GM12891 (cell line): ENCODE data around the gene RBM43.

Experiments used
- DNase-seq: peaks from one replicate; pipeline ENCODE4 v3.0.0; 2011; ENCODE audit warnings: low spot score; ENCODE audit not compliant: insufficient read length
- FAIRE-seq: peaks from 2 replicates; lab custom pipeline; 2011; peaks lifted over from hg19 to GRCh38; lab: Jason Lieb, UNC
- PAX5 ChIP-seq: IDR thresholded peaks from 2 replicates; pipeline ENCODE4 v1.6.1; 2011; ENCODE audit warnings: low read length, moderate library complexity, mild to moderate bottlenecking; ENCODE audit not compliant: insufficient read depth, severe bottlenecking
- POLR2A ChIP-seq: IDR thresholded peaks from 2 replicates; pipeline ENCODE4 v1.6.1; 2011; ENCODE audit warnings: low read depth, low read length, control low read depth
- POLR2AphosphoS5 ChIP-seq: IDR thresholded peaks from 2 replicates; pipeline ENCODE4 v1.6.1; 2011; ENCODE audit warnings: low read depth, low read length, control low read depth
- POU2F2 ChIP-seq: IDR thresholded peaks from 2 replicates; pipeline ENCODE4 v1.6.1; 2011; ENCODE audit warnings: low read depth, mild to moderate bottlenecking, control low read depth, low read length, moderate library complexity
- SPI1 ChIP-seq: IDR thresholded peaks from 2 replicates; pipeline ENCODE4 v1.6.1; 2011; ENCODE audit warnings: low read depth, low read length, control low read depth
- TAF1 ChIP-seq: IDR thresholded peaks from 2 replicates; pipeline ENCODE4 v1.6.1; 2011; ENCODE audit warnings: low read depth, low read length, control low read depth

RBM43 gene

GRCh38 chr2:151230627-151231140 lies 31.0 kb downstream of the RBM43 start:
- TF ChIP-seq POLR2A (no peak), SPI1 (no peak), POU2F2 (no peak), TAF1 (no peak), POLR2AphosphoS5 (no peak), PAX5 (no peak)
- DNase-seq (no peak), FAIRE-seq (no peak)

DNA sequence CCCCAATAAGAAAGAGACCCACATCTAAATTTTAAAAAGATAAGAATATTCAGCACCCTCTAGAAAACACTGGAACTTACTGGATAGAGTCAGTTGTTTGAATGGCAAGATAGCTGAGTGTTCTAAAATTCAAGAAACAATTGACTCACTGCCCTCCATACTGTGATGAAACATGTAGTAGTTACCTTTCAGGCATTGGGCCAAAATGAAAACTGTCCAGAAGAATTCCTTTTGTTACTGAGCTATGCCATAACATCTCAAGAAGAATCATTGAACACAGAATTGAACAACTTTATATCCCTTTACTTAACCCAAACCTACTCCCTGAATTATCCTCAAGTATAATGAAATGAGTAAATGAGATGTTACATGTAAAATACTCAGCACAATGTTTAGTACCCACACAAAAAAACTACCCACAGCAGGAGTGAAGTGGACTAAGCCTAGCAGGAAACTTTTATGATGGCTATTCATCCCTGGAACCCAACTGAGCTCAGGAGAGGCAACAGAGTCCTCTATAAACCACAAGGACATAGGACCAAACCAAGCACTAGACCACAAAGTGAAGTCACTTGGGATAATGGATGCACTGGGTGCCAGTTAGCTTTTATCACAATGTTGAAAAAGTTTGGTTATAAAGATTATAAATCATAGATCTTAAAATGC lies 32.7 kb downstream of the RBM43 start:
- DNase-seq (no peak), FAIRE-seq (no peak)
- TF ChIP-seq POLR2AphosphoS5 (no peak), TAF1 (no peak), SPI1 (no peak), POLR2A (no peak), POU2F2 (no peak), PAX5 (no peak)

GRCh38 chr2:151217343-151217742 lies 44.3 kb downstream of the RBM43 start:
- DNase-seq (no peak), FAIRE-seq (no peak)
- TF ChIP-seq PAX5 (no peak), POLR2AphosphoS5 (no peak), POU2F2 (no peak), SPI1 (no peak), TAF1 (no peak), POLR2A (no peak)

- no peak for TF ChIP-seq TAF1
- TF ChIP-seq POLR2AphosphoS5: no peak
- no peak for TF ChIP-seq POLR2A
- TF ChIP-seq POU2F2: no peak
- TF ChIP-seq SPI1: no peak
- TF ChIP-seq PAX5: no peak
- FAIRE-seq: no peak
These were observed 54.6 kb downstream of the RBM43 start for GRCh38 chr2:151207100-151207499.

DNA sequence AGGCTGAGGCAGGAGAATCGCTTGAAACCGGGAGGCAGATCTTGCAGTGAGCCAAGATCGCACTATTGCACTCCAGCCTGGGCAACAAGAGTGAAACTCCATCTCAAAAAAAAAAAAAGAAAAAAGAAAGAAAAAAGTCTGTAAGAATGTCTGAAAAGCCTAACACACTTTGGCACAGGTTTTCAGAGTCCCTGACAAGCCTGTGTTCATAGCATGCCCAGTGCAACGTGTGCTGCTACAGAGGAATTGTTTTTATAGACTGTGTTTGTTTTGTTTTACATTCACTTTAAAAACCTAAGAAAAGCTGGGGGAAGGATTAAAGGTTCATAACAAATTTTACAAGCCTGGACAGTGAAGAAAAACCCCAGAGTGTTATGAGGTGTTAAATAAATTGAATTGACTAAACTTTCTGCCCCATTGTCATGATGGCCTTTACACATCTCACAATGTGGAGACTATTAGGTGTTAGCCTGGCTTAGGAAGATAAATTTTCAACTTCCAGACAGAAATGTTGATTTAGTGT lies 55.2 kb downstream of the RBM43 start:
- DNase-seq: no peak
- FAIRE-seq: no peak
- TF ChIP-seq PAX5 (no peak), POLR2A (no peak), POU2F2 (no peak), SPI1 (no peak), TAF1 (no peak), POLR2AphosphoS5 (no peak)

More at GRCh38 chr2:151207100-151207499, 54.6 kb downstream of the RBM43 start:
- DNase-seq: no peak

DNA sequence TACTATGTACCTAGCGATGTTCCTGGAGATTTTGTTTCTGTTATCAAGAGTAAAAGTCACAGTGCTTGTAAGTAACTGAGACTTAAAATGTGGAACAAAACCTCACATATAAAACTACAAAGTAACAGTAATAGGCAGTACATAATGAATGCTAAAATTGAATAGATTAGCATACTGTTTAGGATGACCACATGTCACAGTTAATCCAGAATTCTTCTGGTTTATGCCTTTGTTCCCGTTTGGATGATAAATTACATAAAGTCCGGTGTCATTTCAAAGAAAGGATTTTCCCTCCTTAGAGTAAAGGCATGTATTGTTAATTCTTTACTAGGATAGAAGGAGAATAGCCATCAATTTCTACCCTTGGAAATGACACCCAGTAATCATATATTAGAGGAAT lies 56.1 kb downstream of the RBM43 start:
- FAIRE-seq (no peak), DNase-seq (no peak)
- no peak for TF ChIP-seq SPI1
- TF ChIP-seq TAF1: no peak
- no peak for TF ChIP-seq POLR2AphosphoS5
- TF ChIP-seq POLR2A: no peak
- no peak for TF ChIP-seq PAX5
- no peak for TF ChIP-seq POU2F2

GRCh38 chr2:151204756-151205155 lies 56.9 kb downstream of the RBM43 start:
- TF ChIP-seq POLR2AphosphoS5 (no peak), PAX5 (no peak), POU2F2 (no peak), TAF1 (no peak), POLR2A (no peak), SPI1 (no peak)
- DNase-seq (no peak), FAIRE-seq (no peak)

GRCh38 chr2:151200844-151201243 lies 60.8 kb downstream of the RBM43 start:
- no peak for FAIRE-seq
- no peak for DNase-seq

GRCh38 chr2:151200277-151200676 lies 61.4 kb downstream of the RBM43 start:
- no peak for FAIRE-seq
- no peak for TF ChIP-seq POLR2A
- TF ChIP-seq POU2F2: no peak
- no peak for TF ChIP-seq TAF1
- TF ChIP-seq SPI1: no peak
- TF ChIP-seq PAX5: no peak
- TF ChIP-seq POLR2AphosphoS5: no peak

More at GRCh38 chr2:151200844-151201243, 60.8 kb downstream of the RBM43 start:
- TF ChIP-seq POU2F2: no peak
- TF ChIP-seq POLR2A: no peak
- TF ChIP-seq PAX5: no peak
- no peak for TF ChIP-seq POLR2AphosphoS5
- no peak for TF ChIP-seq TAF1
- TF ChIP-seq SPI1: no peak

More at GRCh38 chr2:151200277-151200676, 61.4 kb downstream of the RBM43 start:
- DNase-seq: no peak
